Small intestine (tissue), 7 donors: ENCODE measurements around the gene C16orf95. TPM values are rescaled to one million over a fixed set of nuclear protein-coding genes. Genes with fewer than 3 reads are reported as not detected.

ENCODE experiments used
- DNase-seq, 2 donors: peaks; one replicate each; pipeline versions ENCODE4 v3.0.0 to v3.0.0-alpha.2; 2013
- FAIRE-seq: peaks from 2 replicates; lab custom pipeline; 2012; peaks lifted over from hg19 to GRCh38; lab: Jason Lieb, UNC
- H3K27ac ChIP-seq, 3 donors: one replicate each; pipeline ENCODE4 v1.5.1; 2013; ENCODE audit warnings: low read length in 2 of 3, mild to moderate bottlenecking in 2 of 3, control low read depth in 1 of 3, inconsistent platforms in 1 of 3, low read depth in 1 of 3, moderate library complexity in 1 of 3
- H3K27me3 ChIP-seq, 3 donors: one replicate each; pipeline ENCODE4 v1.6.1; 2013; ENCODE audit warnings: low read length in 3 of 3, inconsistent platforms in 1 of 3; ENCODE audit not compliant: control insufficient read depth in 3 of 3, insufficient read depth in 3 of 3
- H3K36me3 ChIP-seq, 3 donors: one replicate each; pipeline ENCODE4 v1.6.1; 2013; ENCODE audit warnings: low read length in 3 of 3, inconsistent platforms in 1 of 3, low read depth in 1 of 3, mild to moderate bottlenecking in 1 of 3, moderate library complexity in 1 of 3; ENCODE audit not compliant: control insufficient read depth in 3 of 3, insufficient read depth in 2 of 3
- H3K4me1 ChIP-seq, 3 donors: one replicate each; pipeline ENCODE4 v1.6.1; 2013; ENCODE audit warnings: low read length in 2 of 3, inconsistent platforms in 1 of 3, low read depth in 1 of 3, mild to moderate bottlenecking in 1 of 3, moderate library complexity in 1 of 3; ENCODE audit not compliant: control insufficient read depth in 3 of 3, insufficient read depth in 2 of 3
- H3K4me3 ChIP-seq, 3 donors: one replicate each; pipeline ENCODE4 v1.5.1; 2013; ENCODE audit warnings: low read length in 3 of 3, control low read depth in 1 of 3, inconsistent platforms in 1 of 3, low read depth in 1 of 3, mild to moderate bottlenecking in 1 of 3, moderate library complexity in 1 of 3
- H3K9me3 ChIP-seq, 2 donors: one replicate each; pipeline ENCODE4 v1.6.1; 2013; ENCODE audit warnings: low read depth in 1 of 2, low read length in 1 of 2; ENCODE audit not compliant: control insufficient read depth in 2 of 2, insufficient read depth in 1 of 2
- WGBS, 3 donors: extraction: QIAGEN DNeasy Blood & Tissue Kit; methylation state at CpG; one replicate each; pipeline ENCODE4 v1.1.7; 2013; 5-methylcytosine and 5-hydroxymethylcytosine counted together
- polyA plus RNA-seq, 4 donors: library from polyadenylated mRNA; stranded (reverse) in 3 of 4; unstranded in 1 of 4; fragments of 200-250 nt in 3 of 4; fragments of 120-200 nt in 1 of 4; gene quantifications; one replicate each; pipeline versions ENCODE4 v1.2.1 to v1.2.3, GENCODE V29; 2013
- donor health status: healthy with polysubstance abuse.
- donor health status: control.
- donor health status: control.
- donor health status: Bipolar disorder and iron deficiency.
- donor health status: healthy.

C16orf95 gene
- polyA plus RNA-seq, 4 donors, result 2.2 to 4.8 (median 3.5) TPM

DNA sequence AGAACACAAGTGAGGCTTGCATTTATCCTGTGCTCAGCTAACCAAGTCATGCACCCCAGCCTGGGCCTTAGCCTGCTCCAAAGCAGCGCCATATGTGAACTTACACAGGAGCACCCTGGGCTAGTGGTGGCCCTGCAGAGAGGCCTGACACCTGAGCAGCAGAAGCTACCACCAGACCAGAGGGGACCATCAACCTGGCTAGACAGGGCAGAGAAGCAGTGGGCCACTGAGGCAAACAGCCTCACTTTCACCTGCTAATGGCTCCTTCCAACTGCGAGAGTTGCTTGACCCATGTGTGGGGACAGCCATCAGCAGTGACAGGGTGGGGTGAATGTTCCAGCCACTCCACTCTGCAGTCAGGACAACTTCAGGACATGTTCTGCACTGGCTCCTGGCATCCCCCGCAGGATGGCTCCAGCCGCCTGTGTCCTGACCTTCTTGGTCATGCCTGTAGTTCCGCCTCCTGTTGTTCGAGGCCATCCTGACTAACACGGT, 2.9 kb upstream of the C16orf95 start:
- Histone ChIP-seq H3K27me3 (no peaks in the 10 kb centered on the region), H3K36me3 (peaks cover 0 to 18% (median 0%) of the 10 kb centered on the region in 3 donors), H3K4me1 (peaks cover 0 to 10% (median 0%) of the 10 kb centered on the region in 3 donors), H3K27ac (no peak overlapping the region), H3K9me3 (no peaks in the 10 kb centered on the region), H3K4me3 (no peak overlapping the region)
- DNase-seq, result no peak
- WGBS, 3 donors, result 85 to 90% (median 86%) methylated on average over 7 of the region's 7 CpGs
- no peak for FAIRE-seq

DNA sequence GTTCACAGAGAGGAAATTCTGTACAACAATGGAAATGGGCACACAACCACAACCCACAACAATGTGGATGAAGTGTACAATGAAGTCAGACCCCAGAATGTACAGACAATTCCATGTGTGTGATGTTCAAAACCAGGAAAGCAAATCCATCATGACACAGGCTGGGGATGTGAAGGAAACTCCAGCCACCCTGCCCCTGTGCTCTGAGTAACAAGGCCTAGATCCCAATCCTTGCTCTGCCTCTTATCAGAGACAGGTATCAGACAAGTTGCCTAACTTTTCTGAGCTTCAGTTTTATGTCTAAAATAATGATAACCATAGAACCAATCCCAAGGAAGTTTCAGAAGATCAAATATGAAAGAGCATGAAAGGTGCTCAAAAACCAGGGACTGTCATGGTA, 1.8 kb upstream of the C16orf95 start:
- no peaks in the 10 kb centered on the region for H3K9me3 ChIP-seq
- peaks cover 0 to 10% (median 0%) of the 10 kb centered on the region in 3 donors for H3K4me1 ChIP-seq
- DNase-seq (no peak), FAIRE-seq (no peak)
- H3K36me3 ChIP-seq, result peaks cover 0 to 13% (median 0%) of the 10 kb centered on the region in 3 donors
- no peak overlapping the region for H3K4me3 ChIP-seq
- H3K27ac ChIP-seq, result no peak overlapping the region
- no peaks in the 10 kb centered on the region for H3K27me3 ChIP-seq

DNA sequence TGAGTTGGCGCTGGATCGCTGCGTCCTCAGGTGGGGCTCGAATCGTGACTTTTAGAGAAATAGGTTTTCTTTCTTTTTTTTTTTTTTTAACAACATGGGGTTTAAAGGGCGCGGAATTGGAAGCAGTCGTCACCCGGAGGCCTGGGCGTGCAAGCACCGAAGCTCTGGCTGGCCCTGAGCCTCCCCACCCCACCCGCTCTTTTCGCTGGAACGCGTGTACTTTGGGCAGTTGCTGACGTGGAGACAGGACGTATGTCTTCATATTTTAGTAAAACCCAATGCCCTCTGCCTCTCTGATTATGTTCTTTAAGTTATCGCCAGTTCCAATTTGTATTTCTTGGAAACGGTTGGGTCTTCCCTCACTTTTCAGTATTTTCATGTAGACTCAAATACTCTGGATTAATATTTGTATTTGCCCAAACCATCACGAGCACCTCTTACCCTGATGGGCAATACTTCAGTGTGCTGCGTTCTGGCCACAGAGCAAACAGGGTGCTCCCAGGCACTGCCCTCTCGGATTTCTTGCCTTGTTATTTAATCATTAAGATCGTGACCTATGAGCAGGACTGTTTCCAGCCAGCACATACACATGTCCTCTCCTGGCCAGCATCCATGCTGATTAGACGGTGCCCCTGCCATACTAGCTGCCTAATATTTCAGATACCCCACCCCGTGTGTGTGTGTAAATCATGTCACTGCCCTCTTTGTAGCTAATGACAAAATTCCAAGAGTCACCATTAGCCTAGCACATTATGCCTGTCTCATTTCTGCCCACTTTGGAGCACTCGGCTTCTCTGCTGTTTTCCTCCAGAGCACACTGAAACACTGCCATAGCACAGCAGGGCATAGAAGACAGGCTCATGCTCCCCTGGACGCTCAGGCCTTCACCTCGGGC, 805 bp upstream of the C16orf95 start:
- H3K27ac ChIP-seq, result peak overlapping the region; percentile 81 to 97 (median 94)
- H3K9me3 ChIP-seq, result no peaks in the 10 kb centered on the region
- H3K4me1 ChIP-seq, result peaks cover 0 to 10% (median 0%) of the 10 kb centered on the region in 3 donors
- no peaks in the 10 kb centered on the region for H3K27me3 ChIP-seq
- H3K4me3 ChIP-seq, result peak overlapping the region; percentile 83 to 94 (median 87)
- FAIRE-seq (no peak), DNase-seq (peak; percentile 74 to 78)
- H3K36me3 ChIP-seq, result peaks cover 0 to 9% (median 0%) of the 10 kb centered on the region in 3 donors
- WGBS, 3 donors, result 4 to 7% (median 5%) methylated on average over 28 of the region's 28 CpGs

GRCh38 chr16:87316450-87316922, 706 bp downstream of the C16orf95 start:
- Histone ChIP-seq H3K4me1 (peaks cover 0 to 10% (median 0%) of the 10 kb centered on the region in 3 donors), H3K27me3 (no peaks in the 10 kb centered on the region), H3K36me3 (peaks cover 0 to 5% (median 0%) of the 10 kb centered on the region in 3 donors), H3K4me3 (peak overlapping the region in 2 of 3 donors; percentile 83 to 87), H3K27ac (peak overlapping the region; percentile 81 to 97 (median 94)), H3K9me3 (no peaks in the 10 kb centered on the region)
- 94 to 99% (median 95%) methylated on average over 4 of the region's 4 CpGs for WGBS, 3 donors
- DNase-seq, result no peak
- no peak for FAIRE-seq

DNA sequence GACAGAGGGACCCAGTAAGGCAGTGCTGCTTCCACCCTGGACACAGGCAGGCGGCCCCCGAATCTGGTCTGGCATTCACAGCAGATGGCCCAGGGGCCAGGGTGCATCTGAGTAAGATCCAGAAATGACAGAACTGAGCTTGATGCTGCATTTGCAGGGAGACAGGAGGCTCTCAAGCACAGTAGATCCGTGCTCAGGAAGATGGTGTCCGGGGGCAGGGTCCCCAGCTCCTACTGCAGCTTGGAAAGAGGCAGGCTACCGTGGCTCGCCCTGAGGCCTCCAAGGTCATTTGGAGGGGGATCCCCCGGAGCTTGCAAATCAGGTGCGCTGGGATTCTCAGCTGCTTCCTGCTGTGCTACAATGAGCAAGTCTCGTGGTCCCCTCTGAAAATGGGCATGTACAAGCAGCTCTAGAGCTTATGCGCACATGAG, 2.2 kb downstream of the C16orf95 start:
- no peak overlapping the region for H3K27ac ChIP-seq
- no peaks in the 10 kb centered on the region for H3K9me3 ChIP-seq
- 87 to 91% (median 90%) methylated on average over 10 of the region's 10 CpGs for WGBS, 3 donors
- FAIRE-seq (no peak), DNase-seq (no peak)
- H3K36me3 ChIP-seq, result peaks cover 0 to 2% (median 0%) of the 10 kb centered on the region in 3 donors
- no peaks in the 10 kb centered on the region for H3K27me3 ChIP-seq
- no peak overlapping the region for H3K4me3 ChIP-seq
- peaks cover 0 to 10% (median 0%) of the 10 kb centered on the region in 3 donors for H3K4me1 ChIP-seq

- H3K4me3 ChIP-seq, result no peak overlapping the region
- H3K27me3 ChIP-seq, result no peaks in the 10 kb centered on the region
- WGBS, 3 donors, result 87 to 94% (median 91%) methylated on average over 7 of the region's 7 CpGs
- H3K9me3 ChIP-seq, result peaks cover 0 to 6% of the 10 kb centered on the region in 2 donors
- DNase-seq (no peak), FAIRE-seq (no peak)
- H3K4me1 ChIP-seq, result no peaks in the 10 kb centered on the region
- no peak overlapping the region for H3K27ac ChIP-seq
- no peaks in the 10 kb centered on the region for H3K36me3 ChIP-seq
Observed at GRCh38 chr16:87312008-87312407, 5.2 kb downstream of the C16orf95 start.

DNA sequence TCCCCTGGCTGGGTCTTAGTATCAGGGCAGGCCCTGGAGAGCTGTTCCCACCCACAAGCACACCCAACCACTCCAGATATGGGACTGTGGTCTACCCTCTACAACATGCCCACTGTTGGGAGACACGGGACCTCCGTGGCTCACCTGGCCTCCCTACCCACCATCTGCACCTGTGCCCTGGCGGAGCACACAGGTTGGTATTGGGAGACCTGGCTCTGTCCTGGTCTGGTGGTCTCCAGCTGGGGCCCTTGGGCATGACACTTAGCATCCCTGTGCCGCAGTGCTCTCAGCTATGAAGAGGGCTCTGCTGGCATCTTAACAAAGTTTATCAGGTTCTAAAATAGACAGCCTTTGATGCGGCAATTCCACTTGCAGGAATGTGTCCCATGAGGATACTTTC, 5.8 kb downstream of the C16orf95 start:
- Histone ChIP-seq H3K9me3 (peaks cover 0 to 6% of the 10 kb centered on the region in 2 donors), H3K27ac (no peak overlapping the region), H3K27me3 (no peaks in the 10 kb centered on the region), H3K4me3 (no peak overlapping the region), H3K4me1 (no peaks in the 10 kb centered on the region), H3K36me3 (no peaks in the 10 kb centered on the region)
- FAIRE-seq, result no peak
- 92 to 97% (median 92%) methylated on average over 5 of the region's 5 CpGs for WGBS, 3 donors
- DNase-seq, result no peak

GRCh38 chr16:87310610-87311009, 6.6 kb downstream of the C16orf95 start:
- 89 to 96% (median 96%) methylated on average over 6 to 7 of the region's 7 CpGs for WGBS, 3 donors

More at GRCh38 chr16:87310610-87311009, 6.6 kb downstream of the C16orf95 start:
- H3K27ac ChIP-seq, result no peak overlapping the region
- H3K9me3 ChIP-seq, result peaks cover 0 to 6% of the 10 kb centered on the region in 2 donors
- no peak overlapping the region for H3K4me3 ChIP-seq
- H3K27me3 ChIP-seq, result no peaks in the 10 kb centered on the region
- H3K4me1 ChIP-seq, result no peaks in the 10 kb centered on the region
- no peaks in the 10 kb centered on the region for H3K36me3 ChIP-seq
- FAIRE-seq (no peak), DNase-seq (no peak)
